GM12878 (cell line): ENCODE measurements around the gene LTBP3. TPM values are rescaled to one million over a fixed set of nuclear protein-coding genes. Genes with fewer than 3 reads are reported as not detected.
A peak's percentile ranks its signal among the peaks of the same experiment; 100 is the strongest.

ENCODE experiments used
- HDAC2 ChIP-seq: fragments of 200-600 bp; sonication (generic); IDR thresholded peaks from 2 replicates; pipeline ENCODE4 v1.6.1; 2017
- JUNB ChIP-seq: IDR thresholded peaks from 2 replicates; pipeline ENCODE4 v1.6.1; 2016; ENCODE audit warnings: antibody characterized with exemption, mild to moderate bottlenecking
- KDM1A ChIP-seq: fragments of 200-600 bp; sonication (generic); IDR thresholded peaks from 2 replicates; pipeline ENCODE4 v1.6.1; 2016; ENCODE audit warnings: borderline replicate concordance
- MXI1 ChIP-seq: fragments of 150-350 bp; IDR thresholded peaks from 2 replicates; pipeline ENCODE4 v1.6.1; 2011; ENCODE audit warnings: low read depth, mild to moderate bottlenecking, inconsistent platforms, low read length, improper control_type of control experiment
- NFIC ChIP-seq: IDR thresholded peaks from 2 replicates; pipeline ENCODE4 v1.6.1; 2012; ENCODE audit warnings: low read depth, mild to moderate bottlenecking, inconsistent platforms, low read length, moderate library complexity
- NR2F1 ChIP-seq: fragments of 450-650 bp; conservative IDR thresholded peaks from 2 replicates; pipeline ENCODE4 v1.6.1; 2017; ENCODE audit warnings: mild to moderate bottlenecking
- PAX5 ChIP-seq: IDR thresholded peaks from 2 replicates; pipeline ENCODE4 v1.6.1; 2011; ENCODE audit warnings: low read depth, low read length, borderline replicate concordance
- RB1 ChIP-seq: fragments of 450-650 bp; formaldehyde crosslinking; IDR thresholded peaks from 2 replicates; pipeline ENCODE4 v1.6.1; 2017; ENCODE audit warnings: mild to moderate bottlenecking, borderline replicate concordance
- SMAD1 ChIP-seq: fragments of 450-650 bp; IDR thresholded peaks from 2 replicates; pipeline ENCODE4 v1.6.1; 2018; ENCODE audit warnings: mild to moderate bottlenecking, low read depth; ENCODE audit not compliant: partially characterized antibody
- SRF ChIP-seq, 2 experiments: IDR thresholded peaks; 2 replicates each; pipeline ENCODE4 v1.6.1; 2011; ENCODE audit warnings: low read depth in 2 of 2, low read length in 2 of 2, mild to moderate bottlenecking in 1 of 2, moderate library complexity in 1 of 2
- STAT1 ChIP-seq: fragments of 450-650 bp; conservative IDR thresholded peaks from 2 replicates; pipeline ENCODE4 v1.6.1; 2014; ENCODE audit warnings: antibody characterized with exemption, mild to moderate bottlenecking
- STAT3 ChIP-seq: IDR thresholded peaks from 2 replicates; pipeline ENCODE4 v1.6.1; 2011; ENCODE audit warnings: low read depth, low read length, improper control_type of control experiment
- TBL1XR1 ChIP-seq: IDR thresholded peaks from 2 replicates; pipeline ENCODE4 v1.6.1; 2012; ENCODE audit warnings: low read depth, low read length, improper control_type of control experiment
- ZNF24 ChIP-seq: fragments of 450-650 bp; IDR thresholded peaks from 2 replicates; pipeline ENCODE4 v1.6.1; 2017; ENCODE audit warnings: antibody characterized with exemption, mild to moderate bottlenecking
- ZSCAN29 ChIP-seq: fragments of 450-650 bp; IDR thresholded peaks from 2 replicates; pipeline ENCODE4 v1.6.1; 2017; ENCODE audit warnings: mild to moderate bottlenecking, moderate library complexity
- polyA plus RNA-seq, 11 experiments: library from polyadenylated mRNA; depleted of rRNA in 4 of 11; unstranded in 6 of 11; stranded (reverse) in 5 of 11; fragments of >200 nt; fragmentation: Nextera tagmentation in 4 of 11; fragmentation: Illumina TruSeq in 1 of 11; extraction: Ambion mirVana in 4 of 11; extraction: Trizol in 1 of 11; gene quantifications; 1 replicate in 1 of 11; 2 replicates in 10 of 11; pipeline versions ENCODE4 v1.2.1 to v1.2.3, GENCODE V29; 2011 to 2016; ENCODE audit warnings: inconsistent platforms in 2 of 11, missing spikeins in 2 of 11, low read depth in 1 of 11
- total RNA-seq, 4 experiments: library from RNA; depleted of rRNA in 3 of 4; stranded (reverse); fragments of >200 nt in 3 of 4; fragmentation: Illumina TruSeq in 1 of 4; extraction: Trizol in 1 of 4; gene quantifications; 2 replicates each; pipeline versions ENCODE4 v1.2.1 to v1.2.3, GENCODE V29; 2013 to 2021
- TF ChIP-seq, protein P1 (sequence below): fragments of 450-650 bp; IDR thresholded peaks from 2 replicates; pipeline ENCODE4 v1.6.1; 2017; ENCODE audit warnings: borderline replicate concordance
- TF ChIP-seq, protein P2 (sequence below): fragments of 450-650 bp; IDR thresholded peaks from 2 replicates; pipeline ENCODE4 v1.6.1; 2016; ENCODE audit warnings: mild to moderate bottlenecking, moderate library complexity, borderline replicate concordance
- TF ChIP-seq, protein P3 (sequence below): IDR thresholded peaks from 2 replicates; pipeline ENCODE4 v1.6.1; 2012; ENCODE audit warnings: low read depth, low read length, improper control_type of control experiment
- TF ChIP-seq, protein P4 (sequence below): fragments of 450-650 bp; IDR thresholded peaks from 2 replicates; pipeline ENCODE4 v1.6.1; 2014; ENCODE audit warnings: mild to moderate bottlenecking
- TF ChIP-seq, protein P5 (sequence below): fragments of 450-650 bp; IDR thresholded peaks from 2 replicates; pipeline ENCODE4 v1.6.1; 2016; ENCODE audit warnings: mild to moderate bottlenecking

Gene LTBP3
- total and polyA plus RNA-seq, 10 of the 15 experiments (the other 5 are each of a cell fraction or from before 2014, with no cell fraction given), result 2.2 to 12.2 (median 6.2) TPM; not detected in 2

DNA sequence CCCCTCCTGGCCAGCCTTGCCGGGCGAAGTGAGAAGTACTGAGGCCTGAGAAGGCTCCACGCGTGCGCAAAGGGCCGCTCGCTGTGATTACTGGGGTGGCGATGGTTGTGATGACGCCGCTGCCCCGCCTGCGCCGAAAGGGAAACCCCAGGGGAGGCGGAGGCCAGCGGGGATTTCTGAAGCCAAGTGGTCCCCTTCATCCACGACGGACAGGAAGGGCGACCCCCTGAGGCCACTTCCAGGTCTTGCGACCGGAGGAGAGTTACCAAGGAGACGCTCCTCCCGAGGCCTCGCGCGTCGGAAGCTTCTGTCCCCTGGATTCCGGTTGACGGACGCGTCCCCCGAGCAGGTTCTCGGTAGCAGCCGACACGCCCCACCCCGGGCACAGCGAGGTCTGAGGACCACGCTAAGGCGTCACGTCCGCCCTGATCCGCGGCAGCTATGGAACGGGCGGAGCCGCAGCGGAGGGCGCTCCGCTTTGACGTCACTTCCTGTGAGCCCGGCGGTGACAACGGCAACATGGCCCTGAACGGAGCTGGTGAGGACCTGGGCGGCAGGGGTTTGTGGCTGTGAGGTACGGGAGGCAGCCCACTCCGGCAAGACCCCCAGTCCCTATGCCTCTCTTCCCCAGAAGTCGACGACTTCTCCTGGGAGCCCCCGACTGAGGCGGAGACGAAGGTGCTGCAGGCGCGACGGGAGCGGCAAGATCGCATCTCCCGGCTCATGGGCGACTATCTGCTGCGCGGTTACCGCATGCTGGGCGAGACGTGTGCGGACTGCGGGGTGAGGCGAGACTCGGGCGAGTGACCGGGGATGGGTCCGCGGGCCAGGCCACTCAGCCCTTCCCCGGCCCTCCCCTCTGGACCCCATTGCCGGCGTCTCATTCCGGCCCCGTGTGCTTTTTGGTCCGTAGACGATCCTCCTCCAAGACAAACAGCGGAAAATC, 12.1 kb upstream of the LTBP3 start, which contains the start of gene ZNRD2 (continued):
- TF ChIP-seq, protein P1, sequence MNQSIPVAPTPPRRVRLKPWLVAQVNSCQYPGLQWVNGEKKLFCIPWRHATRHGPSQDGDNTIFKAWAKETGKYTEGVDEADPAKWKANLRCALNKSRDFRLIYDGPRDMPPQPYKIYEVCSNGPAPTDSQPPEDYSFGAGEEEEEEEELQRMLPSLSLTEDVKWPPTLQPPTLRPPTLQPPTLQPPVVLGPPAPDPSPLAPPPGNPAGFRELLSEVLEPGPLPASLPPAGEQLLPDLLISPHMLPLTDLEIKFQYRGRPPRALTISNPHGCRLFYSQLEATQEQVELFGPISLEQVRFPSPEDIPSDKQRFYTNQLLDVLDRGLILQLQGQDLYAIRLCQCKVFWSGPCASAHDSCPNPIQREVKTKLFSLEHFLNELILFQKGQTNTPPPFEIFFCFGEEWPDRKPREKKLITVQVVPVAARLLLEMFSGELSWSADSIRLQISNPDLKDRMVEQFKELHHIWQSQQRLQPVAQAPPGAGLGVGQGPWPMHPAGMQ, result no peak
- TF ChIP-seq HDAC2 (no peak), JUNB (peak; percentile 24; the same call in 1 of the 2 replicates), RB1 (no peak; the same call in 1 of the 2 replicates), ZNF24 (no peak), SRF (IDR thresholded peaks at IDR 0.05; ENCODE audit: low read depth in 2 of 2, low read length in 2 of 2) (peak; percentile 48 to 91; a peak in 3 of 4 replicates), STAT1 (peak; percentile 27; the same call in 1 of the 2 replicates), KDM1A (no peak), NFIC (no peak), TBL1XR1 (peak; percentile 89; the same call in 1 of the 2 replicates), STAT3 (no peak), NR2F1 (peak; percentile 84), SMAD1 (peak; percentile 6), MXI1 (peak; percentile 94), PAX5 (peak; percentile 40), ZSCAN29 (no peak)
- TF ChIP-seq, protein P2, sequence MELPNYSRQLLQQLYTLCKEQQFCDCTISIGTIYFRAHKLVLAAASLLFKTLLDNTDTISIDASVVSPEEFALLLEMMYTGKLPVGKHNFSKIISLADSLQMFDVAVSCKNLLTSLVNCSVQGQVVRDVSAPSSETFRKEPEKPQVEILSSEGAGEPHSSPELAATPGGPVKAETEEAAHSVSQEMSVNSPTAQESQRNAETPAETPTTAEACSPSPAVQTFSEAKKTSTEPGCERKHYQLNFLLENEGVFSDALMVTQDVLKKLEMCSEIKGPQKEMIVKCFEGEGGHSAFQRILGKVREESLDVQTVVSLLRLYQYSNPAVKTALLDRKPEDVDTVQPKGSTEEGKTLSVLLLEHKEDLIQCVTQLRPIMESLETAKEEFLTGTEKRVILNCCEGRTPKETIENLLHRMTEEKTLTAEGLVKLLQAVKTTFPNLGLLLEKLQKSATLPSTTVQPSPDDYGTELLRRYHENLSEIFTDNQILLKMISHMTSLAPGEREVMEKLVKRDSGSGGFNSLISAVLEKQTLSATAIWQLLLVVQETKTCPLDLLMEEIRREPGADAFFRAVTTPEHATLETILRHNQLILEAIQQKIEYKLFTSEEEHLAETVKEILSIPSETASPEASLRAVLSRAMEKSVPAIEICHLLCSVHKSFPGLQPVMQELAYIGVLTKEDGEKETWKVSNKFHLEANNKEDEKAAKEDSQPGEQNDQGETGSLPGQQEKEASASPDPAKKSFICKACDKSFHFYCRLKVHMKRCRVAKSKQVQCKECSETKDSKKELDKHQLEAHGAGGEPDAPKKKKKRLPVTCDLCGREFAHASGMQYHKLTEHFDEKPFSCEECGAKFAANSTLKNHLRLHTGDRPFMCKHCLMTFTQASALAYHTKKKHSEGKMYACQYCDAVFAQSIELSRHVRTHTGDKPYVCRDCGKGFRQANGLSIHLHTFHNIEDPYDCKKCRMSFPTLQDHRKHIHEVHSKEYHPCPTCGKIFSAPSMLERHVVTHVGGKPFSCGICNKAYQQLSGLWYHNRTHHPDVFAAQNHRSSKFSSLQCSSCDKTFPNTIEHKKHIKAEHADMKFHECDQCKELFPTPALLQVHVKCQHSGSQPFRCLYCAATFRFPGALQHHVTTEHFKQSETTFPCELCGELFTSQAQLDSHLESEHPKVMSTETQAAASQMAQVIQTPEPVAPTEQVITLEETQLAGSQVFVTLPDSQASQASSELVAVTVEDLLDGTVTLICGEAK, result peak; percentile 96
- TF ChIP-seq, protein P3, sequence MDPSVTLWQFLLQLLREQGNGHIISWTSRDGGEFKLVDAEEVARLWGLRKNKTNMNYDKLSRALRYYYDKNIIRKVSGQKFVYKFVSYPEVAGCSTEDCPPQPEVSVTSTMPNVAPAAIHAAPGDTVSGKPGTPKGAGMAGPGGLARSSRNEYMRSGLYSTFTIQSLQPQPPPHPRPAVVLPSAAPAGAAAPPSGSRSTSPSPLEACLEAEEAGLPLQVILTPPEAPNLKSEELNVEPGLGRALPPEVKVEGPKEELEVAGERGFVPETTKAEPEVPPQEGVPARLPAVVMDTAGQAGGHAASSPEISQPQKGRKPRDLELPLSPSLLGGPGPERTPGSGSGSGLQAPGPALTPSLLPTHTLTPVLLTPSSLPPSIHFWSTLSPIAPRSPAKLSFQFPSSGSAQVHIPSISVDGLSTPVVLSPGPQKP, result no peak; the same call in 1 of the 2 replicates
- TF ChIP-seq, protein P4, sequence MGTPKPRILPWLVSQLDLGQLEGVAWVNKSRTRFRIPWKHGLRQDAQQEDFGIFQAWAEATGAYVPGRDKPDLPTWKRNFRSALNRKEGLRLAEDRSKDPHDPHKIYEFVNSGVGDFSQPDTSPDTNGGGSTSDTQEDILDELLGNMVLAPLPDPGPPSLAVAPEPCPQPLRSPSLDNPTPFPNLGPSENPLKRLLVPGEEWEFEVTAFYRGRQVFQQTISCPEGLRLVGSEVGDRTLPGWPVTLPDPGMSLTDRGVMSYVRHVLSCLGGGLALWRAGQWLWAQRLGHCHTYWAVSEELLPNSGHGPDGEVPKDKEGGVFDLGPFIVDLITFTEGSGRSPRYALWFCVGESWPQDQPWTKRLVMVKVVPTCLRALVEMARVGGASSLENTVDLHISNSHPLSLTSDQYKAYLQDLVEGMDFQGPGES, result peak; percentile 49; the same call in 1 of the 2 replicates
- TF ChIP-seq, protein P5, sequence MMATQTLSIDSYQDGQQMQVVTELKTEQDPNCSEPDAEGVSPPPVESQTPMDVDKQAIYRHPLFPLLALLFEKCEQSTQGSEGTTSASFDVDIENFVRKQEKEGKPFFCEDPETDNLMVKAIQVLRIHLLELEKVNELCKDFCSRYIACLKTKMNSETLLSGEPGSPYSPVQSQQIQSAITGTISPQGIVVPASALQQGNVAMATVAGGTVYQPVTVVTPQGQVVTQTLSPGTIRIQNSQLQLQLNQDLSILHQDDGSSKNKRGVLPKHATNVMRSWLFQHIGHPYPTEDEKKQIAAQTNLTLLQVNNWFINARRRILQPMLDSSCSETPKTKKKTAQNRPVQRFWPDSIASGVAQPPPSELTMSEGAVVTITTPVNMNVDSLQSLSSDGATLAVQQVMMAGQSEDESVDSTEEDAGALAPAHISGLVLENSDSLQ, result peak; percentile 97
